NCI-H187 treated with DMSO at 0.1 percent for 48 hours (cell line): Measurements from ENCODE around the gene CHST15.

Source experiments
- DNase-seq: peaks from one replicate; lab custom pipeline; 2025; lab: John Stamatoyannopoulos, UW

The CHST15 gene

DNA sequence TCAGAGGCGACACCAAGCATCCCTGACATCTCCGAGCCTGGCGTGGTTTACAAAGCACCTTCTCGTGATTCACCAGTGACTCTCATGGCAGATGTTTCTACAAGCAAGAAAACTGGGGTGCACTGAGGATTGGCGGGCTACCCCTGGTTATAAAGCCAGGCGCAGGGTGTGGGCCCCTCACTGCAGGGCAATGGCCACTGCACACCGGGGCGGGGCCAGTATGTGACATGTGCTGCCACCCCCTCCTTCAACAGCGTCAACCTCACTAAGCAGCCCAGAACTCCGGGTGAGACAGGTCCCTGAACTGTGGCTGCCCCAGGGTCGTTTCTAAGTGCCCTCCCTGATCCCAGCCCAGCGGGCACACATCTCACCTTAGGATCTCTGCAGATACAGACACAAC lies 63.8 kb downstream of the CHST15 start:
- DNase-seq = no peak

DNA sequence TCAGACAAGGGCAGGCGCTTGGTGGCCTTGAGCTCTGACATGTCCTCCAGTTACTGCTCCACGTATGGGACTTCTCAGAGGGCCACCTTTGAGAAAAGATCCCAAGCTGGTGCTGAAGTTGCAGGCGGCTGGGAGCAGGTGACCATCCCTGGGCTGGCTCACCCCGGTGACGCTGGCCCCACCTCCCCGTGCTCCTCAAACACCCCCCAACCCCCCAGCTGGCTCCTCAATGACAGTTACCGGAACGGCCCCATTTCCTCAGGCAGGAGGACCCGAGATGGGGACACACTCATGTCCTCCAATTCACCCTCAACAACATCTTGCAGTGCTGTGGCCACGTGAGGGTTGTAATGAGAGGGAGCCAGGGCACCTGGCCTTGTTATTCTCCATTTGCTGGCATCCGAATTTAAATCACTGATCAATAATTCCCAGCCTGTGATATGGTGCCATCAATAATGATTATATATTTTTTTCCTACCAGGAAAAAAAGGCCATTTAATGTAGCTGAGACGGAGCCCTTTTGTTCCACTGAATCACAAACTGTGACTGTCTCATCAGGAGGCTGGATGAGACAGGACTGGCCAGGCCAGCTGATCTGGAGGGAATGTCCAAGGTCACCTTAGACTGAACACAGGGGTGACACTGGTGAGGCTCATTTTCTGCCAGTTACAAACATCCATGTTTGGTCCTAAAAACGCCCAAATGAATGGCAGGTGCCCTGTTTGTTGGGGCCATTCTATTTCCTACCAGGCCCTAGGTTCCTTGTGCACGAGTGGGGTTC lies 64.5 kb downstream of the CHST15 start:
- no peak for DNase-seq

- DNase-seq = no peak
These were observed 65.7 kb downstream of the CHST15 start for GRCh38 chr10:124027651-124028050.

DNA sequence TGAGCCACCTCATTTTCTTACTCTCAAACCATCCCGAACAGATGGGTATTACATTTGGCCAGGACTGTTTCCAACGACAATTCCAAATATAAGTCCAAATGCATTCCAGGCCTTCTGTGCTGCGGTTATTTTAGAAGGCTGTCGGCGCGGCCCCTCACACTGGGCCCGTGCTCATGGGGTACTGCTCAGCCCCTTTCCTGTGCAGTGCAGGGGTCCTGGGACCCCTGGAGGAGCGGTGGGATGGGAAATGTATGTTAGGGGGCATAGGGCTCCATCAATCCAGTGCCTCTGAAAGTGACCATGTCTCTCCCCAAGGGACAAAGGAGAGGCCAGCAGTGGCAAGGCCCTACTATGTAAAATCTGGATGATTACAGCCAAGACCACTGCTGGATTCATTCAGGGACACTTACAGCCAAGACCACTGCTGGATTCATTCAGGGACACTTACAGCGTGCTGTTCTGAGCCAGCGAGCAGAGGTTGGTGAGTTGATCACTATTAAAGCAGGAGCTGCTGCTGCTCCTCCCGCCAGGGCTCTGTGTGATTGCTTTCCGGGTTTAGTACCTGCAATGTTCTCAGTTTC lies 66.3 kb downstream of the CHST15 start:
- DNase-seq = no peak

GRCh38 chr10:124026589-124026939 lies 66.8 kb downstream of the CHST15 start:
- no peak for DNase-seq

DNA sequence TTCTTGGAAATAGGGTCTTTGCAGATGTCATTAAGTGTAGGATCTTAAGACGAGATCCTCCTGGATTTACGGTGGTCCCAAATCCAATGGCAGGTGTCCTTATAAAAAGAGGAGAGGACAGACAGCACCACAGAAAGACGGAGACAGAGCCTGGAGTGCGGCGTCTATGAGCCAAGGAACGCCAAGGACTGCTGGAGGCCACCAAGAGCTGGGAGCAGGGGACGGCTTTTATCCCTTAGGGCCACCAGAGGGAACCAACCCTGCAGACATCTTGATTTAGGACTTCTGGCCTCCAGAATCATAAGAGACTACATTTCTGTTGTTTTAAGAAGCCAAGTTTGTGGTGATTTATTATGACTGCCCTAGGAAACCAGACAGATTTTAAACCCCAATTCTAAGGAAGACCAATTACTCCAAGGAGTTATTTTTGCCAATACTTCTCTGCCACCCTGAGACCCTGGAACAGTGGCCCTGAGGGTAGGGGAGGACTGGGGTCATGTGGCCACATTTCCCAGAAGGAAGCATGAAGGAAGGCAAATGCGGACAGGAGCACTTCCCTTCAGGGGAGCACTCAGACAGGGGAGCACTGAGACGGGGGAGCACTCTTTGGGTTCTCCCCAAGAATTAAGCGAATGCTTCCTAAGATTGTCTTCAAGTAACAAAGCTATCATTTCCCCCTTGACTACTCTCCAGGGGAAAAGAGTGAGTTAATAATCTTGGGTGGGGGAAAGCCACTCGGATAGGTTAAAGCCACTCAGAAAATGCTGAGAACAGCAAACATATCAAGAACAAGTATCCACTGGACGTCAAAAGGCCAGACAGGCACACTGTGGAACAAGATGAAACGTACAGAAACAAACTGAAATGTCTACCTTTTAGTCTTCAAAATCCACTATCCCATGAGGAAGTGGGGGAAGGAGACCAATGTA lies 67.5 kb downstream of the CHST15 start:
- no peak for DNase-seq

DNA sequence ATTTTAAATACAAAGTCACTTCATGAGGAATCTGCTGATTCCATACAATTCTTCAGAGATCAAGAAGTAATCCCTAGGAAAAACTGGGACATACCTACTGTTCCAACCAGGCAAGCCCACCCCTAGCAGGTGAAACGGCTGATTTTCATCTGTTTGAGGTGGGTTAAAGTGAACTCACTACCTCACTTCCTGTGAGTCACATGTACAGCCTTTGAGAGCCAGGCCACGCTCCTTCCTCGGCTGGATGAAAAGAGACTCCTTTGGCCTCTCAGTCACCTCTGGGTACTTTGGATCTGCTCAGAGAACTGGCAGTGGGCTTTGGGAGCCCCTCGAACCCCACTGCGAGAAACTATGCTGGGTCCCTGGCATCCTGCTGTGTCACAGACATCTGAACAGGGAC lies 68.2 kb downstream of the CHST15 start:
- no peak for DNase-seq

GRCh38 chr10:124022066-124022465 lies 71.3 kb downstream of the CHST15 start:
- no peak for DNase-seq

DNA sequence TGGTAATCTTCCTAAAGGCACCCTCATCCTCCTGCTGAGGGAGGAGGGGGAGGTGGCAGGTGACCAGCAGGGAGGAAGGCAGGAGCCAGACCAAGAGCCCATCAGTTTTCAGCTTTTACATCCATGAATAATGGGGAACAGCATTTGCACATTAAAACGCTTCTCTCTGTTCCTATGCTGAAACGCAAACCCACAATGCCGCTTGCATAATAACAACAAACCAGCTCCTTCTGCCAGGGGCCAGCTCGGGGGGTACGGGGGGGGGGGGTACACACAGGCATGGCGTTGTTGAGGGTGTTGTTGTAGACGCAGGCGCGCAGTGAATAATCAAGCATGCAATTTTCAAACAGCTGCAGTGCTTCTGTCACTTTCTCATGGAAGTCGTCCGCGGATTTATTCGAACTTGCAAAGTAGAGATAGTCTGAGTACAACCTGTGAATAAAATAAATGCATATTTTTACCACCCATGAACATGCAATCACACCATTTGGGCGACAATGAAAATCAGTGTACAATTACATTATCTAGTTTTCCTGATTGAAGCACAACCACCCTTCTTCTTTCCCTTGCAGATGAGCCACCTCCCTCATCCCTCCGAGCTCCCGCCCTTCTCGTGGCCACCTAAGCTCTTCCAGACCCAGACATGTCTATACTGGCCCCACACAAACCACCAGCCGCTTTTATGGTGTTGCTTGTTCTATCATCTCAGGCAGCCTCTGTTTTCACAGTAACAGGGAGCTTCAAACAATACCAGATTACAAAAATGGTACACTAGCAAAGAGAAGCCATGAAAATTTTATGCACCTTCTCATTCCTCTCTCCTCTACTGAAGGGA lies 72.2 kb downstream of the CHST15 start:
- DNase-seq = peak; percentile 27

DNA sequence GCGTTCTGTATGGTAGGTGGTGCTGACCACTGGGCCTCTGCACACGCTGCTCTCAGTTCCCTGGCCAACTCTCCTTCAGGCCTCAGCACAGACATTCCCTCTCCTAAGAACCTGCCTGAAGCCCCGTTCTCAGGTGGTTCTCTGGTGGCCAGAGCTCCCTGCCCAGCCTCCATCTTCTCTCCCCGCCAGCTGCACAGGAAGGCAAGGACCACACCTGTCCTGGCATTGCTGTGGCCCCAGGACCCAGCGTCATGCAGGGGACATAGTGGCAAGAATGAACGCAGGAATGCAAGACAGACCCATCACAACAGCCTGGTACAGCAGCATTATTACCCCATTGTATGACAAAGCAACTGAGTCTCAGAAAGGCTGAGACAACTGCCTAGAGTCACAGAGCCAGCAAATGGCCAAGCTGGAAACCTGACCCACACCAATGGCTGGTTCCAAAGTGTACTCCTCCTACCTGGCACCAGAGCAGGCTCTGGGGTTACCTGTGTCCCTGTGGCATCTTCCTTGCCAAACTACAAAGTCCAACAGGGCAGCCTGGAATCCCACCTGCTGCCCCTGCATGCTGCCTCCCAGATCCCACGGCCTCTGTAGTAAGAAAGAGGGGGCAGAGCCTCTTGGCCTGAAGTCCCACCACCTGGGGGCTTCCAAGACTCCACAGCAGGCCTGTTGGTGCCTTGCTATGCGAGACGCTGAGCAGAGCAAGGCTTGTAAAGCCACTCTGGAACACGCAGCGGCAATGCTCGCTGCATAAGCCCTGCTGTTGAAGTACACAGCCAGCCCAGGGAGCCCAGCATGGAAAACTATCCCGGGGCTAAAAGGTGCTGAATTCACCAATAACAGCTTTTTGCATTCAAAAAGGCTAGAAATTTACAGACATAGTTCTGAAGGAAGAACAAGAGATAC lies 73.3 kb downstream of the CHST15 start:
- no peak for DNase-seq

- DNase-seq = no peak
These were observed 74.4 kb downstream of the CHST15 start for GRCh38 chr10:124018886-124019525.

DNA sequence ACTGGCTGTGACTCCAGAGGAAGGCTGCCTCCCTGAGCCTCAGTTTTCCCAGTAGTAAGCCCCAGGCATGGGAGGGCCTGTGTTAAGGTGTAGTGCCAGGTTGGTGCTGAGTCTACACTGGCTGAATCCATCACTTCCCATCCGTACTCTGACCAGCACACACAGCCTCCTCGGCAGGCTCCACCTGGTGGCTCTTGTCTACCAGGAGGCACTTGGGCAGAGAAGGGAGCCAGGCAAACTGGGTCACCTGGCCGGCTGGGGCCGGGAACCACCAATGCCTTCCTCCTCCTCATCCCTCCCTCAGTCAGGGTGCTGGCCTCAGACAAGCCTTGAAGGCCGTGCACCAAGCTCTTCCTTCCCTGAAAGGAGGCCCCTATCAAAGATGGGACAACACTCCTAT lies 75.7 kb downstream of the CHST15 start:
- no peak for DNase-seq

GRCh38 chr10:124016804-124017375 lies 76.5 kb downstream of the CHST15 start:
- DNase-seq = no peak

DNA sequence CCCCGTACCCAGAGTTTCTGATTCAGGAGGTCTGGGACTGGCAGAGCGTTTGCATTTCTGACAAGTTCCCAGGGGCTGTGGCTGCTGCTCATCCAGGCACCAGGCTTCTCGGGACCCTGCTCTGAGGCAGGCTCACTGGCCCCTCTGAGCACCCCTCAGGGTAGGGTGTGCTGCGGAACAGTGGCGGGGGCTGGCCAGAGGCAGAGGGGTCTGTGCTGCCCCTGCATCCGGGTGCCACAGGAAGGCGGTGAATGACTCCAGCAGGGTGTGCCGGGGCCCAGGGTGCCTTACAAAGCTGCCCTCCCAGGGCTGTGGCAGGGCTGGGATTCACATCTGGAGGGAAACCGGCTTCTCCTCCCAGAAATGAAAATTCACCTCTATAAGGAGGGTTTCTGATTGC lies 77.4 kb downstream of the CHST15 start:
- DNase-seq = no peak

GRCh38 chr10:124014416-124015154 lies 78.8 kb downstream of the CHST15 start:
- DNase-seq = no peak

GRCh38 chr10:124013916-124014315 lies 79.5 kb downstream of the CHST15 start:
- DNase-seq = no peak

DNA sequence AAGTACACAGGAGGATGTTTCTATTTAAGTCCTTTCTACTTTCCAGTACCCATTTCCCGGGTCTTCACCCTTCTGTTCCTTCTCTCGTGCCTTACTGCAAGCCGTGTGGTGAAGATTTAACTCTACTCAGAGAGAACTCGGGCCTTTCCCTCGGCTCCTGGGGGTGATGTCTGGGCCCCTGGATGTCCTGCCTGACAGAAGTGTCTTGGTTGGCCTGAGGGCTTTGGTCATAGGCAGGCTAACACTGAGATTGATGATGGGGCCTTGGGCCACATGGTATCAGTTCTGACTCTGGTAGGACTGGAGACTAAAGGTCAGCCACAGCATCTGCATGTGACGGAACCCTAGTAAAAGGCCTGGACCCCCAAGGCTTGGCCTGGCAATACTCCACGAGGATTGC lies 80.4 kb downstream of the CHST15 start:
- DNase-seq = no peak

GRCh38 chr10:124012583-124012982 lies 80.8 kb downstream of the CHST15 start:
- DNase-seq = no peak

- no peak for DNase-seq
These were observed 81.3 kb downstream of the CHST15 start for GRCh38 chr10:124012066-124012465.
